Suppressor macrophage treated with lipopolysaccharide for 4 hours (primary cell): ENCODE data around the gene GCSAML.
"Not testable (repeated sequence)": the region's sequence is repeated elsewhere in the genome, so short reads cannot be mapped to it uniquely, and the experiment has no call there.

Source experiments
- DNase-seq: peaks from one replicate; pipeline ENCODE4 v3.0.0-alpha.2; 2020

Gene GCSAML

GRCh38 chr1:247548769-247549182 lies at the start of gene GCSAML:
Gene GCSAML (plus strand): TSS chr1:247549134. CDS start chr1:247549192, 58 bp downstream.
- DNase-seq: peak; percentile 58

DNA sequence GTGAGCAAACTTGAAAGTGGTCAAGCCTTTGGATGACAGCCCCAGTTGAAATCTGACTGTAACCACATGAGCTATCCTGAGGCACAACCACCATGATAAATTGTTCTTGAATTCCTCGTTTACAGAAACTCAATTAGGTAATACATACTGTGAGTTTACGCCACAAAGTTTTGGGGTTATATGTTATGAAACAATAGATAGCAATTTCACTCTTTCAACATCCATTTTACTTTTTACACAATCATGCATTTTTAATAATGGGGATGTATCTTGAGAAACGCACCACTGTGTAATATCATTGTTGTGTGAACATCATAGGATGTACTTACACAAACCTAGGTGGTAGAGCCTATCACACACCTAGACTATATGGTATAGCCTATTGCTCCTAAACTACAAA lies 48.1 kb upstream of the GCSAML start:
- DNase-seq: peak; percentile 63

DNA sequence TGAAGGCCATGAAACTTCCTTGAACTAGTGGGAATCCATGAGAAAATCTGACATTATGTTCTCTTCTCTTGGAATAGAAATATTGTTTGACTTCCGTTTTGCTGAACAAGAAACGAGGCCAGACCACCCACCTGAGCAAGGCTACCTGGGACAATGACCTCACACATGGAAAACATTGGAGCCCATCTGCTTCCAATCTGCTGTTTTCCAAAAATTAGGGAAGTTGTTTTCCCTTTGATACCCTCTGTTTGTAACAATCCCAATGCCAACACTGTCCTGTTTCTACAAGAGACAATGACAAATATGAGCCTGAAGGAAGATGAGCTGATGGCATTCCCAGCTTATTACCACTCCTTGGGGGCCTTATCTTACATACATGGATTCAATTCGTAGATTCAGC lies 42.1 kb upstream of the GCSAML start:
- DNase-seq: no peak

DNA sequence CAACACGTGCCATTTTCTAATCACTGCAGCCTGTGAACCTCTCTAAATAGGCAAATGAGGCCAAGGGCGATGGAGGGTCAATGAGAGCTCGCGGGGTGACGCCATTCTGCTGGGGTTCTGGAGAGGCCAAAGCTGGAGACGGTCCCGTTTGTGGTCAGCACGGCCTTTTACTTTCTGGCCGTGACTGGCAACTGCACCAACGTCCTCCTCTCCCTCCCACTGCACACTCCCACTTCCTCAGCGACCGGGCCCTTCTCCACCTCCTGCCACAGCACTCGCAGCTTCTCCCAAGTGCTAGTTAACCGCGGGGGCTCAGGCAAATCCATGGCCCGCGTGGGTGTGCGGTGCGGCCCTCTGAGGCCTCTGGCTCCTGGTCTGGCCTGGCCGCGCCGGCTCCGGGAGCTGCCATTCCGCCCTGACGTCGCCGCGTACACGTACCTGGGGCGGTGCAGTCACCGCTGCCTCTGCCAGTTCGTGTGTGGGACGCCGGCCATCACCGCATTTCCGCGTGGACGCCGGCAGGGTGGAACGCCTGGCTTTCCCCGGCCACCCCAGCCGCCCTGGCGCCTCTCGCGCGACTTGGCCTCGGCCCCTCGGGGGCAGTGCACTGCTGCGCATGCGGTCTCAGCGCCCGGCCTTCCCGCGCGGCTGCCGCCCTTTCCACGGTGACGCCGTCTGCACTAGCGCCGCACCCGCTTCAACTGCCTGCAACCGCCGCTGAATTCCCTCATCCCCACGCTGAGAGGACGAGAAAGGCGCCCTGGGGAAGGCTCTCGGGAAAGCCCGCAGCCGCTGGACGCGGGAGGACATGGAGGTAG lies 30.9 kb upstream of the GCSAML start:
- DNase-seq: no peak

DNA sequence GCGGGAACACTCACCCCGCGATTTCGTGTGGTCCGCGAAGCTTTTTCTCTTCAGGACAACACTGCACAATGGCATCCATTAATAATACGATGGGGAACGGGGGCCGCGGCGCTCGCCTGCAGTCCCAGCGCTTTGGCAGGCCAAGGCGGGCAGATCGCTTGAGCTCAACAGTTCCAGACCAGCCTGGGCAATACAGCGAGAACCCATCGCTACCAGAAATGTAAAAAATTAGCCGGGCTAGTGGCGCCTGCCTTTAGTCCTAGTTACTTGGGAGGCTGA lies 30.4 kb upstream of the GCSAML start:
- no peak for DNase-seq

DNA sequence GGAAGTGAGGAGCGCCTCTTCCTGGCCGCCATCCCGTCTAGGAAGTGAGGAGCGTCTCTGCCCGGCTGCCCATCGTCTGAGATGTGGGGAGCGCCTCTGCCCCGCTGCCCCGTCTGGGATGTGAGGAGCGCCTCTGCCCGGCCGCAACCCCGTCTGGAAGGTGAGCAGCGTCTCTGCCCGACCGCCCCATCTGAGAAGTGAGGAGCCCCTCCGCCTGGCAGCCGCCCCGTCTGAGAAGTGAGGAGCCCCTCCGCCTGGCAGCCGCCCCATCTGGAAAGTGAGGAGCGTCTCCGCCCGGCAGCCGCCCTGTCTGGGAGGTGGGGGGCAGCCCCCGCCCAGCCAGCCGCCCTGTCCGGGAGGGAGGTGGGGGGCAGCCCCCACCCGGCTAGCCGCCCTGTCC lies 27.0 kb upstream of the GCSAML start:
- not testable (repeated sequence) for DNase-seq

DNA sequence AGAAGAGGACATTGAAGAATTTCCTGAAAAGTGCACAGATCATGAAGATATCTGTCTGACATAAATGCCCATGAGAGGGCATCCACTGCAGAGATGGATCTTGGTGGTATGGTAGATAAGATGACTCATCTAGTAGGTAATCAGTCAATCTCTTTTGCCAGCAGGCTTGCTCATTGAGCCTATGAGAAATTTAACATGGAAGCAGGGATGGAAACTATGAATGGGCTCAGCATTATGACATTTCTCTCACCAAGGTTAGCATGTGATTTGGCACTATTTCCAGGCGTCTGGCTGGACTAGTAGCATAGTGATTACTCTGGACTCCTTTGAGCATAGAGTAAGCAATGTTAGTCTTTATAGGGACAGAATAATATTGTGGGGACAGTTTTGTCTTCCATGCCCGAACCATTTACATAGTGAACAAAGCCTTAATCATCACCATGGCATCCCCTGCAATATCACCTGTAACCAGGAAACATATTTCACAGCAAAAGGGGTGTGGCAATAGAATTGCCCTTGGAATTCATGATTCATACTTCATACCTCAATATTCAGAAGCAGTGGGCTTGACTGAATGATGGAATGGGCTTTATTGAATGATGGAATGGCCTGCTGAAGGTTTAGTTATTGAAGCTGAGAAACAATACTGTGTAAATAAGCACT lies 20.0 kb upstream of the GCSAML start:
- DNase-seq: no peak

GRCh38 chr1:247529771-247530355 lies 19.1 kb upstream of the GCSAML start:
- peak; percentile 60 for DNase-seq

DNA sequence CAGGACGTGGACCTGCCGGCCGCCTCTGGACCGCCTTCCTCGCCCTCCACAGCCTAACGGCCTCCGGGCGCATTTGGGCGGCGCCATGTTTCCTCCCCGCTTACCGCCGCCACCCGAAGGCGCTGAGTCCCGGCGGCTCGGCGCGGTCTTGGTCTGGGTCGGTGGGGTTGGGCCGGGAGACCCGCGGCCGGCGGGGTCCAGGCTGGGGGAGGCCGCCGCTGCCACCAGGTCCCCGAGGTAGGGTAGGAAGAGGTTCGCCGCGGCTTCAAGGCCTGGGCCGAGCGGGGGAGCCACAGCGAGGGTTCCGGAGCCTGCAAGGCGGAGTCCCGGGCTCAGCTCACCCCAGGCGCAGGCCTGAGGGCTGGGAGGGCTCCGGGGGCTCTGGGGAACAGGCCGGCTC lies 18.1 kb upstream of the GCSAML start:
- no peak for DNase-seq

GRCh38 chr1:247531937-247532336 lies 17.0 kb upstream of the GCSAML start:
- DNase-seq: no peak

DNA sequence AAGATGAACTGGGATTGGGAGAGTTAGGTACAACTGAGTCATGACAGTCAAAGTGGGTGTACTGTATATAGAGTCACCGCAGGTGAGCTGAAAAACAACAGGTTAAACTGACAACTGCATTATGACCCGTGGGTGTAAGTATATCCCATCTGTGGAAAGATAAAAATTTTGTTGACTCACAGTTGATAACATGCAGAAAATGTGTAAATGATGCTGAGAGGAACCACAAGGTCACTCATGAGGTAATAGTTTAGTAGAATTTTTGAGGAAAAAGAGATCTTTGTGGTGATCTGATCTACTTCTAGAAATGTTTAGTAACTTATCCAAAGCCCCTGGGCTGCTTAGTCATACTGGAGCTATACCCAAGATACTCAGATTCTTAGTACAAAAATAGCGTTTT lies 13.5 kb upstream of the GCSAML start:
- DNase-seq: no peak

DNA sequence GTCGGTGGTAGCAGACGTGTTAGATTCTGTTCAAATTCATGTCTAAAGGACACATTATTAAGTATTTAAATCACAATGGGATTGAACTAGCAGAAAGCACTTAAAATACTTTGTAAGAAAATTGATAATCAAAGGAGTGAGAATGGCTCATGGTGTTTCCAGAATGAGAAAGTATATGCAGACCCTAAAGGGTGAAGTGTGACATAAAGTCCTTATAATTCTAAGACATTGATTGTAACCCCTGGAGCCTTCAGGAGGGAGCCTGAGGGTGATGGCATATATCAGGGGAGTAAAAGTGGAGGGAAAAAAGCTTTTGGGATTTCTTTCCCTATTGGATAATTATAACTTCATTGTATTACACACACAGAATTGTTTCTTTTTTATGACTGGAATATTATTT lies 12.6 kb upstream of the GCSAML start, which contains the start of gene OR2C3:
Gene OR2C3, minus strand, starts transcription at position 101 of the 400 bp plus-strand sequence. CDS start 3,929 bp downstream, outside the sequence.
- no peak for DNase-seq

DNA sequence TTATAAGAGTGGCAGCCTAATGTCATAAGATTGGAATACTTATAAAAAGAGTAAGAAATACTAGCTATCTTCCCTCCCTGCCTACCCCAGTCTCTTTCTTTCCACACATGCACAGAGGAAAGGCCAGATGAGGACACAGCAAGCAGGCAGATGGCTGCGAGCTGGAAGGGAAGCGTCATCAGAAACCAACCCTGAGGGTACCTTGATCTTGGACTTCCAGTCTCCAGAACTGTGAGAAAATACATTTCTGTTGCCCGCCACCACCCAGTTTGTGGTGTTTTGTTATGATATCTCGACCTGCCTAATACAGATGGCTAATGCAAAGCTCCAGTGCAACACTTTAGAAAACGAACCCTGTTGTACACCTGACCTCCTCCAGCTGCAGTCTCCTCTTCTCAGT lies 10.4 kb upstream of the GCSAML start:
- DNase-seq: no peak

DNA sequence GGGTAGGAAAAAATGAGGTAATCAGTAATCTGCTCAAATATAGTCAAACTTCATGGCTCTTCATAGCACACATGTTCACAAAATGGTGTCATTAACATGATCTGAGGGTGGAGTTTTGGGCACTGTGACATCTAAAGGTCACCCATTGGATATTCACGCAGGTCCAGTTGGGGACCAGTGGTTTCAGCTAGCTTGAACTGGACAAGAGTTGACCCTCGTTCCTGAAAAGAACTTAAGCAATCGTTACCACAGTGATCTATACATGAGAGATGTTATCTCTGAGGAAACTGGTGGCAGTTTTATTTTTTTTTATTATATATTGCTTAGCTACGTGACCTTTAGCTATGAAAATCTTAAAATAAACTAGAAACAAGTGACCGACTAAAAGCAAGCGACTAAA lies 9.7 kb upstream of the GCSAML start:
- no peak for DNase-seq

GRCh38 chr1:247540581-247540980 lies 8.4 kb upstream of the GCSAML start:
- no peak for DNase-seq

DNA sequence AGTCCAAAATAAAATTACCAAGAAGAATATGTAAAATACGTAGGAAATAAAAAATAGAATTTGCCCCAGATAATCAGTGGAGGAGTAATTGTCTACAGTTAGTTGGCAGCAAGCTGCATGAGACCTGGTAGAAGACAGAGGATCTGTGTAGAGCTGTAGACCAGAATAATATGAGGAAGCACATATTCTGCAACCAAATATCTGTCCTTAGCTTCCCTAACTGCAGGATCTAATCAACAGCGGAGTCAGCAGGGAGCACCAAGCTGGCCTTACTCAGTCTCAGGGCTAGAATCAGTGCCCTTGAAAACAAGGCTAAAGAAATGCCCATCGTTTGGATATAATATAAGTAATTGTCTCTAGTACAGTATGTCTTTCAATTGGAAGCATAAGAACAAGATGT lies 6.1 kb upstream of the GCSAML start:
- DNase-seq: no peak

DNA sequence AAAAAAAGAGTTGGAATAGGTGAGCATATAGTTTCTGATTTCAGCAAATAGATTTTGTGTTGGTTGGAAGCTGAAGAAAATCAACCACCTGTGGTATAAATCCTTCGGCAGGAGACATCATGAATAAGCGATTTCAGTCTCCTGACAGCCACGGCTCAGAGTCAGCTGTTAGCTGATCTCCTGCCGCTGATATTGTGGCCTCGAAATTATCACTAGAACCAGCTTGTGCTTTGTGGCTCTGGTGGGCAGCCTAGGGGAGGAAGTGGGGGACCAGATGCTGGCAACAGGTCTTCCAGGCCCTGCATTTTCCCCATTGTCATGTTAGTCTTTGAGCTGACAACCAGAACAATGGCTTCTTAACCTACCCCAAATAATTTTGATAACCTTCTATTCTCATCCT lies 842 bp upstream of the GCSAML start:
- DNase-seq: no peak

GRCh38 chr1:247551721-247552120 lies 2.8 kb downstream of the GCSAML start:
- DNase-seq: no peak

- DNase-seq: no peak
These were observed 3.3 kb downstream of the GCSAML start for GRCh38 chr1:247552231-247552630.

DNA sequence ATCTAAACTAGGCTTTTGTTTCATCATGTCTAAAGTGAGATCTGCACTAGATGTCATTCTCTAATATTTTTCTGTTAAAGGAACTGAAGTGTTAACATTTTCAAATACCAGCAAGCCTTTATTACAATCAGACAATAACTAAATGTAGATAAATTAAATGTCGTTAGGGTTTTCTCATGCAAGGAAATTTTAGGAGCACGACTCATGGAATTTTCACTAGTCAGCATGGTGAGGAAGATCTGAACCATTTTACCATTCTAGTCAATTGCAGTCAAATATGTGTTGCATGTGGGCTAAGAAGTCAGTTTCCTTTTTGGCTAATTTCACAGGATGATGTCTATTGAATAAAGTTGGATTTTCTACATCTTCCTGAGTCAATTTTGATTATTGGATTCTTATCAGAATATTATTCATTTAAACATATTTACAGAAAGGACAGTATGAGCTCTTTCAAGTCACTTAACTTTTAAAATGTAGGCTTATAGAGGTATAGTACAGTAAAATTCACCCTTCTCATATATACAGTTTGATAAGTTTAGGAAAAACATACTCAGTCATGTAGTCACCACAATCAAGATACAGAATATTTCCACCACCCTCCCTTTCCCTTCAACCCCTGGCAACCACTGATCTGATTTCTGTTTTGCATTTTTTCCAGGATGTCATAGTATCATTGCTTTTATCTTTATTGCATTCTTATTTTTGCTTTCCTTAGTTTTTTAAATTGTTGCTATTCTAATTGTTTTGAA lies 9.2 kb downstream of the GCSAML start:
- no peak for DNase-seq

DNA sequence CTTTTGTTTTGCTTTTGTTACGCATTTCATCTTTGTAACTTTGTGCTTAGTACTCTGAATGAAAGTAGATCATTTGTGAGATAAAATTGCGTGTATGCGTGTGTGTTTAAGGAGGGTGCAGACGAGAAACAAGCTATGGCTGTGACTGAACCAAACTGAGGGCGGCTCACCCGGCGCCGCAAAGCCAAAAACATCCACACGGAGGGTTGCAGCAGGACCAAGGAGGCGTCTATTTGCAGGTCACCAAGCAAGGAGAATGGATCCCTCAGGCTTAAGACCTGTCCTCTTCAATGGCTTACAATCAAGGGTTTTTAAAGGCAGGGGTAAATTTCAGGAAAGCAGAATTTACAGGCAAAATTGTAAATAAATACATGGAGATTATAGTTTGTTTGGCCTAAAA lies 12.8 kb downstream of the GCSAML start:
- DNase-seq: no peak

DNA sequence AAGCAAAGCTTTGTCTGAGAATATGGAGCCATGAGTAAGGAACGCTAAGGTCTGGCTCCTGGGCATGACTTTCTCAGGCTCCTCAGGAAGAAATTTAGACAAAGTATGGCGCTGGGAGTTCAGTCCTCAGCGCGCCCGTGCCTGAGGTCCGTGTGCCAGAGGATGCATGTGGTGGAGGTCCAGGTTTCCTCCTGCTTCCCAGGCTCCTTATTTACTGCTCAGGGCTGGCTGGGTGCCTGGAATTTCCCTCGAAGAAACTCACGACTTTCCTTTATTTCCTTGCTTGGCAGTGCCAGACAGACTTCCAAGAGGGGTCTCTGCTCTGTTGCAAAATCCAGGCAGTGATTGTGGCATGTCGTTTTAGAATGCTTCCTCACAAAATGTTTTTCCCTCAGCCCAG lies 13.3 kb downstream of the GCSAML start:
- no peak for DNase-seq

GRCh38 chr1:247574236-247574635 lies 25.3 kb downstream of the GCSAML start:
- DNase-seq: no peak

- no peak for DNase-seq
These were observed 25.7 kb downstream of the GCSAML start for GRCh38 chr1:247574664-247575063.
